Testis (tissue), 2 donors: ENCODE data around the gene VDR.

ENCODE experiments used
- CTCF ChIP-seq, 3 experiments: fragments of 450-650 bp in 2 of 3; fragments of 200-600 bp in 1 of 3; sonication (generic) in 1 of 3; IDR thresholded peaks; one replicate each; pipeline ENCODE4 v1.5.1; 2016 to 2019; ENCODE audit warnings: antibody characterized with exemption in 3 of 3, mild to moderate bottlenecking in 2 of 3, moderate library complexity in 1 of 3
- POLR2A ChIP-seq: fragments of 450-650 bp; IDR thresholded peaks from one replicate; pipeline ENCODE4 v1.6.1; 2017; ENCODE audit warnings: antibody characterized with exemption, mild to moderate bottlenecking, moderate library complexity

- TF ChIP-seq CTCF (IDR thresholded peaks at IDR 0.05) (no peak), POLR2A (no peak)
Measured at GRCh38 chr12:47912556-47912955, 7.8 kb upstream of the VDR start.
